GM13977 (cell line): Measurements from ENCODE around the gene SYCE3.
"Not testable (repeated sequence)": the region's sequence is repeated elsewhere in the genome, so short reads cannot be mapped to it uniquely, and the experiment has no call there.

Experiments used
- DNase-seq: peaks from one replicate; pipeline ENCODE4 v3.0.0; 2012; ENCODE audit warnings: low spot score
- in situ Hi-C: fragments of 300-500 bp; cut with MboI; formaldehyde crosslinking; loops from one replicate; pipeline ENCODE4 v1.12.0; 2022; ENCODE audit warnings: low sequenced_read_pairs, low pct_unique_long_range_greater_than_20kb, mixed read lengths, inconsistent platforms; ENCODE audit not compliant: unreplicated experiment
- TF ChIP-seq, protein P1 (sequence below): IDR thresholded peaks from 2 replicates; pipeline ENCODE4 v1.5.1; 2012; ENCODE audit warnings: mild to moderate bottlenecking, control low read depth; ENCODE audit not compliant: insufficient read depth; ENCODE audit errors: extremely low read depth, missing control alignments

The SYCE3 gene

DNA sequence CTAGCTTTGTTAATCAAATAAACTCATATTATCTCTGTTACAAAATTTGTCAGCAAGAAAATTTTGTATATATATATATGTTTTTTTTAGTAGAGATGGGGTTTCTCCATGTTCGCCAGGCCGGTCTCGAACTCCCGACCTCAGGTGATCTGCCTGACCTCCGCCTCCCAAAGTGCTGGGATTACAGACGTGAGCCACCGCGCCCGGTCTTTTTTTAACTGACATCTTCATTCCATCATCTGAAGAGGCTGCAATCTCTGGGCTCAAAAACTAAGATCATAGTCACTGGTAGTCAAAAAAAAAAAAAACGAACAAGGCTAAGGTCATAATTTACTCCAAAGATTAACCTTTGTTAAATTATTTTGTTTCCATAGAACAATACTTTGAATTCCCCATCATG is 22.3 kb downstream of the SYCE3 start:
- TF ChIP-seq, protein P1, sequence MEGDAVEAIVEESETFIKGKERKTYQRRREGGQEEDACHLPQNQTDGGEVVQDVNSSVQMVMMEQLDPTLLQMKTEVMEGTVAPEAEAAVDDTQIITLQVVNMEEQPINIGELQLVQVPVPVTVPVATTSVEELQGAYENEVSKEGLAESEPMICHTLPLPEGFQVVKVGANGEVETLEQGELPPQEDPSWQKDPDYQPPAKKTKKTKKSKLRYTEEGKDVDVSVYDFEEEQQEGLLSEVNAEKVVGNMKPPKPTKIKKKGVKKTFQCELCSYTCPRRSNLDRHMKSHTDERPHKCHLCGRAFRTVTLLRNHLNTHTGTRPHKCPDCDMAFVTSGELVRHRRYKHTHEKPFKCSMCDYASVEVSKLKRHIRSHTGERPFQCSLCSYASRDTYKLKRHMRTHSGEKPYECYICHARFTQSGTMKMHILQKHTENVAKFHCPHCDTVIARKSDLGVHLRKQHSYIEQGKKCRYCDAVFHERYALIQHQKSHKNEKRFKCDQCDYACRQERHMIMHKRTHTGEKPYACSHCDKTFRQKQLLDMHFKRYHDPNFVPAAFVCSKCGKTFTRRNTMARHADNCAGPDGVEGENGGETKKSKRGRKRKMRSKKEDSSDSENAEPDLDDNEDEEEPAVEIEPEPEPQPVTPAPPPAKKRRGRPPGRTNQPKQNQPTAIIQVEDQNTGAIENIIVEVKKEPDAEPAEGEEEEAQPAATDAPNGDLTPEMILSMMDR: no peak
- in situ Hi-C loops: no loop called here
- DNase-seq: no peak

DNA sequence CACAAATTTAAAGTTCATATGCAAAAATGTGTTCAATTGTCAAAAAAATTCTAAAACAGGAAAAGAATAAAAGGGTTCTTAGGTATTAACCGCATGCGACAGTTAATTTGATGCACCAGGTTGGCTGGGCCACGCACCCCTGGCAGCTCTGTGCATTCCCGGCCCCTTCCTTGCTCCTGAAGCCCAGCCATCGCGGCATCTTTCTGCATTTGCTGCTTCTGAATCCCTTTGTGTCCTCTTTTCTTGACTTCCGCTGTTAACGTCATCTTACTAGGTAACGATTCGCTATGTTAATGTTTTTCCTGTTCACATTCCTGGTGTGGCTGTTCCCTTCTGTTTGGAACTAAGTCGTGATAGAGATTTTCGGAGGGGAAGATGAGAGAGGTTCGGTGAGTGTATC is 25.0 kb downstream of the SYCE3 start:
- TF ChIP-seq, protein P1: no peak
- no peak for DNase-seq
- in situ Hi-C loops: no loop called here

DNA sequence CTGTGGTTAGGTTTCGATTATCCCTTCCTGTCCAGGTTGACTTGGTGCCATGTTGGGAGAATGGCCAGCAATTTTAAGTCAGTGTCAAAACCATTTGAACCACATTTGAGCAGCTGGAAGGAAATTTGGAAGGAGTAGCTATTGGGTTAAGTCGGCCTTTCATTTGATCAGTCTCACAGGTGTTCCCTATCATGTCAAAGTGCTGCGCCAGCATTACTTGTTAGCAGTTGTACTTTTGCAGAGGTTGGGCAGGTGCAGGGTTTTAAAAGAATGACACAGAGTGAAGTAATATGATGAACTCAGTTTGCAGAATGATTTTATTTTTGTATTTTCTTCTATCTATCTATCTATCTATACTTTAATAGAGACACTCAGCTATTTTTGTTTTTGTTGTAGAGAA is 26.5 kb downstream of the SYCE3 start:
- in situ Hi-C loops: no loop called here
- no peak for DNase-seq
- TF ChIP-seq, protein P1: no peak

DNA sequence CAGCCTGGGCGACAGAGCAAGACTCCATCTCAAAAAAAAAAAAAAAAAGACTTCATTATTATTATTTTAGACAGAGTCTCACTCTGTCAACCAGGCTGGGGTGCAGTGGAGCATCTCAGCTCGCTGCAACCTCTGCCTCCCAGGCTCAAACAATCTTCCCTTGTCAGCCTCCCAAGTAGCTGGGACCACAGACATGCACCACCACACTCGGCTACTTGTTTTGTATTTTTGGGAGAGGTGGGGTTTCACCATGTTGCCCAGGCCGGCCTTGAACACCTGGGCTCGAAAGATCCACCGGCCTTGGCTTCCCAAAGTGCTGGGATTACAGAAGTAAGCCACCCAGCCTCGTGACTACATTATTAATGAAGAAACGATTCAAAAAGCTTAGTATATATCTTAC is 27.6 kb downstream of the SYCE3 start:
- TF ChIP-seq, protein P1: no peak
- no peak for DNase-seq
- in situ Hi-C loops: no loop called here

DNA sequence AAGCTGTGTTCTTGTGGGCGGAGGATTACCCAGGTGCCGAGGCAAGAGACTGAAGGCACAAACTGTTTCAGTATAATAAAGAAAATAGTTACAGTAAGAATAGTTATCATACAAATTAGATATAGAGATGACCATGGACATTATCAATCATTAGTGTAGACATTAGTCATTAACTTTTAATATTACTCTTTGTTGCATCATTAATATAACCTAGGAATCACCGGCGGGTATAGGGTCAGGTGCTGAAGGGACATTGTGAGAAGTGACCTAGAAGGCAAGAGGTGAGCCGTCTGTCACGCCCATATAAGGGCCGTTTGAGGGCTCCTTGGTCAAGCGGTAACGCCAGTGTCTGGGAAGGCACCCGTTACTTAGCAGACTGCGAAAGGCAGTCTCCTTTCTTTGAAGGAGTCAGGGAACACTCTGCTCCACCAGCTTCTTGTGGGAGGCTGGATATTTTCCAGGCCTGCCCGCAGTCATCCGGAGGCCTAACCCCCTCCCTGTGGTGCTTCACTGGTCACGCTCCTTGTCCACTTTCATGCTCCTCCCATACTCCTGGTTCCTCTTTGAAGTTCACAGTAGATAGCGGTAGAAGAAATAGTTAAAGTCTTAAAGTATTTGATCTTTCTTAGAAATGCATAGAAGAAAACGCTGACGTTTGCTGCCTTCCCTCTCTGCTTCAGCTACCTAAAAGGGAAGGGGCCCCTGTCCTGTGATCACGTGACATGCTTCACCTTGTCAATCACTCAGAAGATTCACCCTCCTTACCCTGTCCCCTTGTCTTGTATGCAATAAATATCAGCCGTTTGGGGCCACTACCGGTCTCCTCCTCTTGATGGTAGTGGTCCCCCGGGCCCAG is 28.6 kb downstream of the SYCE3 start:
- in situ Hi-C loops, DNase-seq: not testable (repeated sequence)

DNA sequence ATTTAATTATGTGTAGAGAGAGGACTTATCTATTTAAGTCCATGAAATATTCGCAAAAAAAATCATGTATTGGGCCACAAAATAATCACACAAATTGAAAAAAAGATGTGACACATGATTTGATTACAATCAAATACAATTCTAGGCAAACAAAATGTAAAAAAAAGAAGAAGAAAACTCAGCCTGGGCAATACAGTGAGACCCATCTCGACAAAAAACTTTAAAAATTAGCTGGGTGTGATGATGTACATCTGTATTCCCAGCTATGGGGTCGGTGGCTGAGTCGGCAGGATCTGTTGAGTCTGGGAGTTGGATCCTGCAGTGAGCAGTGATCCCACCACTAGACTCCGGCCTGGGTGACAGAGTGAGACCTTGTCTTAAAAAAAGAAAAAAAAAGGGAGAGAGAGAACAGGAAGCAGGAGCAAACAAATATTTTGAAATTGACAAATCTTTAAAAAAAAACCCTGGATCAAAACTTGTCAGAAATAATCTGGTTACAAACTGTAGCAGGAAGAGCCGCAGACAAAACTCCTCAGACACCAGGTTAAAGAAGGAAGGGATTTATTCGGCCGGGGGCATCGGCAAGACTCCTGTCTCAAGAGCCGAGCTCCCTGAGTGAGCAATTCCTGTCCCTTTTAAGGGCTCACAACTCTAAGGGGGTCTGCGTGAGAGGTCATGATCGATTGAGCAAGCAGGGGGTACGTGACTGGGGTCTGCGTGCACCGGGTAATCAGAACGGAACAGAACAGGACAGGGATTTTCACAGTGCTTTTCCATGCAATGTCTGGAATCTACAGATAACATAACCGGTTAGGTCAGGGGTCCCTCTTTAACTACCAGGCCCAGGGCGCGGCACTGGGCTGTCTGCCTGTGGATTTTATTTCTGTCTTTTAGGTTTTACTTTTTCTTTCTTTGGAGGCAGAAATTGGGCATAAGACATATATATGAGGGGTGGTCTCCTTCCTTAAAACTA is 29.6 kb downstream of the SYCE3 start:
- in situ Hi-C loops: no loop called here
- TF ChIP-seq, protein P1: no peak
- no peak for DNase-seq
